ENCODE data around the gene PES1. TPM values are rescaled to one million over a fixed set of nuclear protein-coding genes. Genes with fewer than 3 reads are reported as not detected.
"Not testable (repeated sequence)": the region's sequence is repeated elsewhere in the genome, so short reads cannot be mapped to it uniquely, and the experiment has no call there.

Gene PES1
- total RNA-seq, 1 donor from 2014 or later = 80.8 TPM

- intact Hi-C loops (cut with micrococcal nuclease) = no loop called here
Measured at GRCh38 chr22:30578481-30578880, 13.2 kb downstream of the PES1 start.

DNA sequence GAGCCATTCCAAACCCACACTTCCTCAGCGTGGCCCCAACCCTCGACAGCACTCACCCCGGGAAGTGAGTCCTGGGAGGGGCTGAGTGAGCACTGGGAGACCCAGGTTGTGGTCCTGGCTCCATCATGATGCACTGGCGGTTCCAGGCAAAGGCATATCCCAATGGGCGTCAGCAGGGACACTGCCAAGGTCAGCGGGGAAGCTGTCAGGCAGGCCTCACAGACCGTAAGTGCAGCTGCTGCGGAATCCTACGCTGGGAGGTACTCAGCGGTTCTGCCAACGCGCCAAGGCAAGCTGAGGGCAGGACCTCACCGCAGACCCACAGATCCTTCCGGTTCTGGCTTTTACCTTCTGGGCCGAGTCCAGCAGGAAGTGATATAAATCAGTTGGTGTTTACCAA lies 15.9 kb downstream of the PES1 start:
- intact Hi-C loops (cut with micrococcal nuclease) = no loop called here

DNA sequence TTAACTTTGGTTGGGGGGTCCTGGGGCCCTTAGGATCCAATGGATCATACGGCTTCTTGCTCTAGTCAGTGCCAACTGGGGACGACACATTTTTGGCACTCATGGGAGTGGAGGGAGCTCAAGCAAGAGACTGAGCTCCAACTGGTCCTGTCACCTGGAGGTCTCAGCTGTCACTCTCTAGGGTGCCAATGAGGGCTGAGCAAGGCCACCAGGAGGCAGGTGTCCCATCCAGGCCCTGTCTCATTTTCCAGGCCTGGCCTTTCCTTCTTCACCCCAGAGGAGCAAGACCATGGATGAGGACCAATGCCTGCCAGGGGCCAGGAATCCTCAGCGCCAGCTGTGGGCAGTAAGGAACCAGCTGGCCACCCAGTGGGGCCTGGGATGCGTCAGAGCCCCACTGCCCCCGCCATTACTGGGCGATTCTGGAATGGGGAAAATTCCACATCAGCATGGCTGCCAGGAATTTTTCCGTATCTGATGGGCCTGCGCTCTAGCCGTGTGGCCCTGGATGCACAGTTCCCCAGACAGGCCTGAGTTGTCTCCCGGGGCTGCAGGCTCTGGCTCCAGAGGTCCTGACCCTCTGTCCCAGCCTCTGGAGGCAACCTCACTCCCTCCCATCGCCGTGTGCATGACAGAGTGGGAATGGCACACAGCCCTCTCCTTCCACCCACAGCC lies 16.6 kb downstream of the PES1 start:
- intact Hi-C loops (cut with micrococcal nuclease) = no loop called here

DNA sequence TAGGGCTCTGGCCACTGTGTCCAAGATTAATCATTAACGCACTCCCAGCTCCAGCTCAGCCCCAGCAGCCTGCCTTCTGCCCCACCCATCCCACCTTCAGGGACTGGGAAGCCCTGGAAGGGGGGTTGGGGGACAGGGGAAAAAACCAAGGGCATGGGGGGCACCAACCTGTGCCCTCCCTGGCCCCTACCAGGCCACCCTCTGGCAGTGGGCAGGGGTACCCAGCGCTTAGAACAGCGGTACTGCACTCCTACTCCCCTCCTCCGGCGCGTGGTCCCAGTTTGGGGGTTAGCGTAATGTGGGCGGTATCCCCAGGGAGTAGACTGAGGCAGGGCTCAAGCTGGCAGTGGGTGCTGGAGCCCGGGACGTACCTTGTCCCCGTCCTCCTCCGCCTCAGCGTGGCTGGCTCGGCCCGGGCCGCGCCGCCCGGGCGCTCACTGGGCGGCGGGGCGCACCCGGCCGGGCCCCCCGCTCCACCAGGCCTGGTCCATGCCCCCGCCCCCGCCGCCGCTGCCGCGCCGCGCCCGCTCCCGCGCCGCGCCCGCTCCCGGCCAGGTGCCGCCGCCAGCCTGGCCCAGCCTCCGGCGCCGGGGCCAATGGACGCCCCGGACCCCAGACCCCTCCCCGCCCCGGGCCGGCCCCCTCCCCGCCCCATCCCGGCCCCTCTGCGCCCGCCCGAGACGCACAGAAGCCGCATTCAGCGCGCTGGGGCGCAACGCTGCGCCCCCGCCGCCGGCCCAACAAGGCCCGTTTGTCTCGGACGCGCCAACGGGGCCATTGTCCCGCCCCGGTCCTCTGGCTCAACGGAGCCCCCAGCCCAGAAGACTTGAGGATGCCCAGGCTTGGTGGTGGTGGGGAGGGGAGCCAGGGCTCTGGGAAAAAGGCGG lies 17.4 kb downstream of the PES1 start, which contains the start of gene GAL3ST1:
GAL3ST1 (minus strand) TSS at position 571 of the 887 bp plus-strand sequence. CDS start 17,273 bp downstream, outside the sequence.
- intact Hi-C loops (cut with micrococcal nuclease) = no loop called here

DNA sequence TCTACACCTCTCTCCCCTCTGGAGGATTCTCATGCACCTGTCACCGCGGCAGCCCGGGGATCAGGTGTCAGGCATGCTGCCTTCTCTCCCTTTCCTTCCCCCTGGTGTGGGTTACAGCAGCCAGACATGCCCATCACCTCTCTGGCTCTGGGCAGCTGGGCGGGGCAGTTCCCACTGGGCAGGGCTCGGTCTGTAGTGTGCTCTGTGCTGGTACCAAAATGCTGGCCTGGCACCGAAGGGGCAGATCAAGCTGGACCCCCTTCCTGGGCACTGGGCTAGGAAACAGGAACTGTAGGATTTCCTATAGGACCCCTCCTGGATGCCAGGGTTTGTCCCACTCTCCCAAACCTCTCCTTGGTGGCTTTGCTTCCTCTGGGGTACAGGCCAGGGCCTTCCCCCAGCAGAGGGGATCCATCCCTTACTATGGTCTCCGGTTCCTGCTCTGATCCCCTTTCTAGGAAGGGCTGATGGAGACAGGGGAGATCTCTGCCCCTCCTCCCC lies 18.1 kb downstream of the PES1 start:
- intact Hi-C loops (cut with micrococcal nuclease) = no loop called here

GRCh38 chr22:30572840-30573593 lies 18.7 kb downstream of the PES1 start:
- intact Hi-C loops (cut with micrococcal nuclease) = no loop called here

GRCh38 chr22:30572210-30572609 lies 19.5 kb downstream of the PES1 start:
- intact Hi-C loops (cut with micrococcal nuclease) = no loop called here

GRCh38 chr22:30569674-30570202 lies 22.0 kb downstream of the PES1 start:
- intact Hi-C loops (cut with micrococcal nuclease) = no loop called here

DNA sequence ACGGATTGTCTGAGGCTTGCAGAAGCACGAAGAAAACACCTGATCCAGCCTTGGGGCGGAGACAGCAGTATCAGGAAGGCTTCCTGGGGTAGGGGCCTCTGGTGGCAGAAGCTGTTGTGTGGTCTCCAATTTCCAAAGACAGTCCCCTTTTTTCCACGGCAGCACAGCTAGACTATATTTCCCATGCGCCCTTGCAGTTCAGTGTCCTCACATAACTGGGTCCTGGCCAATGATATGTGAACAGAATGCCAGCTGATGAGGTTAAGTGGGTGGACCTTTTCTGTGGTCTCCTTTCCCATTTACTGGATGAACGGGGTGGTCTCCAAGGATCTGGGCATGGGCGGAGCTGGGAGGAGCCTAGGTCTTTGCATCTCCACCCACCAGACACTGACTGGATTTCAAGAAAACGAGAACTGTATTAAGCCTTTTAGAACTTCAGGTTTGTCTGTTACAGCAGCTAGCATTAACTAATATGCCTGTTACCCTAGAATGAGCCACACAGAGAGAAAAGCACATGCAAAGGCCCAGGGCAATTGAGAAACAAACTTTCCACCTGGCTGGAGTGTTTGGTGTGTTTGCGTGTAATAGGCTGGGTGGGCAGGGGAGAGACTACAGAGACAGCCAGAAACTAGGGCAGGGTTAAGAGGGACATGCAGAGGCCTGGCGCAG lies 23.4 kb downstream of the PES1 start:
- intact Hi-C loops (cut with micrococcal nuclease) = no loop called here

- intact Hi-C loops (cut with micrococcal nuclease) = not testable (repeated sequence)
Measured at GRCh38 chr22:30567277-30567676, 24.4 kb downstream of the PES1 start.

DNA sequence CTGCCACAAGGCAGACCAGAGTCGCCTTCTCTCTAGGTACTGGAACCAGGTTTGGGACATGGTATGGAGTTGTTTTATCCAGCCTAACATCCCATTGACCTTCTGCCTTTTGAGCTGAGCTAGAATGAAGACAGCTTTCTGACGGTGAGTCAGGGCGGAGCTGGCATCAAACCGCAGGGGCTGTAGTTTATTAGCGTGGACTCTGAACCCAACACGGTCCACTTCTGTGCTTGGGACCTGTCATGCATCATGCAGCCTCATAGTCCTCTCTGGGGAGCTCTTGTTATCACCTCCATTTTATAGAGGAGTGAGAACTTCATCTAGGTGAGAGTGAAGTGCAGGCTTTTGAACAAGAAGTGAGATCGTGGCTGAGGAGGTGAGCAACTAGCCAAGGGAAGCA lies 25.6 kb downstream of the PES1 start:
- intact Hi-C loops (cut with micrococcal nuclease) = no loop called here

DNA sequence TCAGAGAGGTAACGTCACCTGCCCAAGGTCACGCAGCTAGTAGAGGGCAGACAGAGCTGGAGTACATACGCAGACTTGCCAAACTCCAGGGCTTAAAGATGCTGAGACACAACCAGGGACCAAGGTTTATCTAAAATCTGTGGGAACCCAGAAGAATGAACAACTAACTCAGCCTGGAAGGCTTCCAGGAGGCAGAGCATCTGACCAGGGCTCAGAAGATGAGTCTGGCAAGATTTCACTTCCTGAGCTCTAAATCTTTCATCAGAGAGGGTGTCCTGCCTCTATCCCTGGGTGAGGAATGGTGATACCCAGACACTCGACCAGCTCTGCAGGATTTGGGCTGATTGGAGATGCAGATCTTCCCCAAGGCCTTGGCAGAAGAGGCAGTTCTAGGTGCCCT lies 26.4 kb downstream of the PES1 start:
- intact Hi-C loops (cut with micrococcal nuclease) = no loop called here

- intact Hi-C loops (cut with micrococcal nuclease) = no loop called here
Measured at GRCh38 chr22:30564761-30565119, 27.0 kb downstream of the PES1 start.

DNA sequence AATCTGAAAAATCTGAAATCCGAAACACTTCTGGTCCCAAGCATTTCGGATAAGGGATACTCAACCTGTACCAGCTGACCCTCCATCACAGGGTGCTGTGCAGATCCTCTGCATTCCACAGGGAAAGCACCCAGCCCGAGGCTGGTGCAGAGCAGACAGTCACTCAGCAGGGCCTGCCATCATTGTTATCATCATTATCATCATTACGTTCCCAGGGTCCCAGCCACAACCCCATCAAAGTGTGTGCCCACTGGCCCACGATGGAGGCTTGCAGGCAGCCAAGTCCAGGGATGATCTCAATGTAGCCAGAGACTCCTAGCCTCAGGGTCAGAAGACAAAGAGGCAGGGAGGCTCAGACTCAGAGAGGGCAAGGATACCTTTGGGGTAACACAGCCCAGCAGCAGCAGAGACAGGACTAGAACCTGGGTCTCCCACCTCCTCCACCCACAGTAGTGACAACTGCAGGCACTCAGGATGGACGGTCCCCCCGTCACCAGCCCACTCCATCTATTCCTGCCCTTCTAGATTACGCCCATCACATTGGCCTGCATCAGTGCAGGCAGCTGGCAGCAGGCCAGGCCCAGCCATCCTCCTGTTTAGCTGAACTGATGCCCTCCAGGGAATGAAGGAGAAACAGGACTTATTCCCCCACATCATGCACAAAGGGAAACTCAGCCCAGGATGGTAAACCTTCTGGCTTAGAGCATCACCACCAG lies 27.5 kb downstream of the PES1 start:
- intact Hi-C loops (cut with micrococcal nuclease) = no loop called here

- intact Hi-C loops (cut with micrococcal nuclease) = no loop called here
Measured at GRCh38 chr22:30562366-30562765, 29.3 kb downstream of the PES1 start.

- intact Hi-C loops (cut with micrococcal nuclease) = no loop called here
Measured at GRCh38 chr22:30561402-30562189, 30.1 kb downstream of the PES1 start.

- intact Hi-C loops (cut with micrococcal nuclease) = not testable (repeated sequence)
Measured at GRCh38 chr22:30560643-30561202, 31.0 kb downstream of the PES1 start.

GRCh38 chr22:30559889-30560288 lies 31.8 kb downstream of the PES1 start:
- intact Hi-C loops (cut with micrococcal nuclease) = no loop called here

- intact Hi-C loops (cut with micrococcal nuclease) = no loop called here
Measured at GRCh38 chr22:30557243-30557642, 34.5 kb downstream of the PES1 start.
